Activated naive CD8-positive, alpha-beta T cell treated with anti-CD3 and anti-CD28 coated beads for 36 hours (primary cell): Measurements from ENCODE around the gene CDY2A. TPM values are rescaled to one million over a fixed set of nuclear protein-coding genes. Genes with fewer than 3 reads are reported as not detected.

Source experiments
- total RNA-seq, 2 experiments: library from RNA; stranded (reverse); gene quantifications; one replicate each; pipeline ENCODE4 v1.2.3, GENCODE V29; 2021

Gene CDY2A
- total RNA-seq, 2 experiments from 2014 or later = not detected

Other genes with a start within 250 kb of the CDY2A start
- not detected for gene CDY2B, start 145.6 kb upstream of the CDY2A start, total RNA-seq